ENCODE results near the gene MB21D2. TPM values are rescaled to one million over a fixed set of nuclear protein-coding genes. Genes with fewer than 3 reads are reported as not detected.

Gene MB21D2
- total and polyA plus RNA-seq, 2 of the 8 experiments (the other 6 are each of a cell fraction or from before 2014, with no cell fraction given) = 10.0 to 21.0 TPM

DNA sequence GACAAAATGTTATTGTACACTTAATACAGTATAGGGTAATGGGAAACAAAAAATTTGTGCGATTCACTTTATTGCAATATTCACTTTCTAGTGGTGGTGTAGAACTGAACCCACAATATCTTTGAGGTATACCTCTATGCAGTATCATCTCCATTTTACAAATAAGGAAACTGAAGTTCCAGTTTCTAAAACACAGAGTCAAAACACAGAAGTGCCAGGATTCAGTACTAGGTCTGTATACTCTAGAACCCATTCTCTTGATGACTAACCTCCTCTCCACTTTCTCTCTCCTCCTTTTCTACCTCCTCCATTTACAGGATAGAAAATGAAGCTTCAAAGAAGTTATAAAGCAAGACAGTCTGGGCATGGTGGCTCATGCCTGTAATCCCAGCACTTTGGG, 62.2 kb downstream of the MB21D2 start:
- Histone ChIP-seq H3K27me3 (replicated peaks in 1 of 4; ENCODE audit: control insufficient read depth in 3 of 4, extremely low read depth in 1 of 4, insufficient read depth in 3 of 4, low read length in 3 of 4) (no peaks in the 10 kb centered on the region), H3K18ac (ENCODE audit: extremely low read depth, low read length) (no peak overlapping the region), H3K79me2 (ENCODE audit: control insufficient read depth in 1 of 2, insufficient read depth in 2 of 2, low read length in 2 of 2) (peaks cover 0 to 91% of the 10 kb centered on the region in 2 experiments; a peak in 3 of 4 replicates), H2BK5ac (ENCODE audit: low read depth, low read length) (no peak overlapping the region), H3K56ac (replicated peaks; ENCODE audit: insufficient read length, low read depth, low read length) (no peak overlapping the region), H4K8ac (ENCODE audit: extremely low read depth, insufficient read depth, low read length) (no peak overlapping the region), H3K23ac (ENCODE audit: insufficient read length) (no peak overlapping the region), H3K23me2 (ENCODE audit: low read depth, low read length) (no peaks in the 10 kb centered on the region), H3K79me1 (ENCODE audit: low read depth, low read length) (peaks cover 7% of the 10 kb centered on the region; the same call in 1 of the 2 replicates), H4K20me1 (replicated peaks in 1 of 2; ENCODE audit: control insufficient read depth in 1 of 2, insufficient read depth in 2 of 2, low read length in 2 of 2) (peaks cover 0 to 2% of the 10 kb centered on the region in 2 experiments), H3K14ac (ENCODE audit: insufficient read length) (no peak overlapping the region), H2BK20ac (ENCODE audit: low read length) (no peak overlapping the region), H4K91ac (replicated peaks; ENCODE audit: insufficient read length, low read length) (no peak overlapping the region), H3K9ac (replicated peaks in 1 of 4; ENCODE audit: extremely low read depth in 1 of 4, low read depth in 3 of 4, low read length in 3 of 4) (no peak overlapping the region), H2BK120ac (replicated peaks; ENCODE audit: low read depth, low read length) (no peak overlapping the region), H2AK5ac (ENCODE audit: low read depth, low read length) (no peak overlapping the region), H3K27ac (ENCODE audit: low read depth, low read length) (no peak overlapping the region), H3K9me3 (ENCODE audit: insufficient read depth in 2 of 2, low read depth in 1 of 2, low read length in 1 of 2) (no peaks in the 10 kb centered on the region), H4K5ac (ENCODE audit: insufficient read length, low read depth, low read length) (no peak overlapping the region), H3K4me3 (ENCODE audit: extremely low read depth in 1 of 4, insufficient read depth in 2 of 4, low read depth in 3 of 4, low read length in 4 of 4) (no peak overlapping the region), H3K36me3 (ENCODE audit: control insufficient read depth in 2 of 4, insufficient read depth in 4 of 4, low read length in 3 of 4) (no peaks in the 10 kb centered on the region), H3K4ac (replicated peaks; ENCODE audit: insufficient read length, low read depth, low read length) (no peak overlapping the region), H3K4me1 (replicated peaks in 1 of 4; ENCODE audit: control insufficient read depth in 3 of 4, insufficient read depth in 4 of 4, low read length in 3 of 4) (peaks cover 1 to 12% (median 3%) of the 10 kb centered on the region in 4 experiments; a peak in 6 of 7 replicates), H2BK15ac (ENCODE audit: low read length) (no peak overlapping the region), H2AFZ (ENCODE audit: low read length) (no peak overlapping the region), H3K4me2 (ENCODE audit: insufficient read depth in 1 of 2, low read depth in 2 of 2, low read length in 2 of 2) (no peak overlapping the region), H2BK12ac (ENCODE audit: low read depth, low read length) (no peak overlapping the region)
- DNase-seq (ENCODE audit: low read depth in 1 of 2, low spot score in 2 of 2) = no peak
- no peak for FAIRE-seq
- 92% methylated on average over 1 of the region's 1 CpG; no CpG with 5 or more reads in 1 of the 2 experiments for WGBS, 2 experiments (ENCODE audit: extremely low coverage in 1 of 2, insufficient coverage in 1 of 2, insufficient read length in 1 of 2, insufficient replicate concordance in 2 of 2, low coverage in 1 of 2, low lambda C conversion rate in 2 of 2, missing lambda C conversion rate in 1 of 2)
- ChIA-PET POLR2A (ENCODE audit: partially characterized antibody) (no interaction called here), CTCF (ENCODE audit: partially characterized antibody) (interaction anchor here (1.5 kb wide), 1 partner anchor 40 kb away, joined by 3 read pairs; no protein-coding TSS in a partner anchor)
- TF ChIP-seq SIX5 (IDR thresholded peaks at IDR 0.05; ENCODE audit: low read depth, low read length) = no peak
- TF ChIP-seq POLR2A (IDR thresholded peaks at IDR 0.05; ENCODE audit: control extremely low read depth in 1 of 2, low read depth in 2 of 2, low read length in 2 of 2) = no peak
- no peak for TF ChIP-seq RNF2 (IDR thresholded peaks at IDR 0.05; ENCODE audit: borderline replicate concordance, low read depth, low read length, missing control alignments, poor library complexity, severe bottlenecking)
- TF ChIP-seq NRF1 (IDR thresholded peaks at IDR 0.05; ENCODE audit: low read depth, low read length) = no peak
- no peak for TF ChIP-seq TAF1 (IDR thresholded peaks at IDR 0.05; ENCODE audit: low read depth, low read length)
- no peak for TF ChIP-seq CREB1 (IDR thresholded peaks at IDR 0.05)
- no peak for TF ChIP-seq ASH2L (IDR thresholded peaks at IDR 0.05; ENCODE audit: low read length)
- no peak for TF ChIP-seq CBX8 (IDR thresholded peaks at IDR 0.05; ENCODE audit: borderline replicate concordance, low read depth, low read length)
- no peak for TF ChIP-seq CTCF (IDR thresholded peaks at IDR 0.05; ENCODE audit: control extremely low read depth in 1 of 3, insufficient read depth in 1 of 3, low read depth in 1 of 3, low read length in 3 of 3)
- TF ChIP-seq HDAC2 (IDR thresholded peaks at IDR 0.05; ENCODE audit: borderline replicate concordance in 1 of 2, low read depth in 2 of 2, low read length in 2 of 2) = no peak
- TF ChIP-seq SIN3A (conservative IDR thresholded peaks at IDR 0.05 in 1 of 2, IDR thresholded peaks at IDR 0.05 in 1 of 2; ENCODE audit: low read depth in 1 of 2, low read length in 2 of 2) = no peak

Measured in H1 (cell line).